ENCODE measurements around the gene WFIKKN2. TPM values are rescaled to one million over a fixed set of nuclear protein-coding genes. Genes with fewer than 3 reads are reported as not detected.

WFIKKN2 gene
- total and polyA plus RNA-seq, 4 donors, result 0.01 to 0.31 (median 0.13) TPM

DNA sequence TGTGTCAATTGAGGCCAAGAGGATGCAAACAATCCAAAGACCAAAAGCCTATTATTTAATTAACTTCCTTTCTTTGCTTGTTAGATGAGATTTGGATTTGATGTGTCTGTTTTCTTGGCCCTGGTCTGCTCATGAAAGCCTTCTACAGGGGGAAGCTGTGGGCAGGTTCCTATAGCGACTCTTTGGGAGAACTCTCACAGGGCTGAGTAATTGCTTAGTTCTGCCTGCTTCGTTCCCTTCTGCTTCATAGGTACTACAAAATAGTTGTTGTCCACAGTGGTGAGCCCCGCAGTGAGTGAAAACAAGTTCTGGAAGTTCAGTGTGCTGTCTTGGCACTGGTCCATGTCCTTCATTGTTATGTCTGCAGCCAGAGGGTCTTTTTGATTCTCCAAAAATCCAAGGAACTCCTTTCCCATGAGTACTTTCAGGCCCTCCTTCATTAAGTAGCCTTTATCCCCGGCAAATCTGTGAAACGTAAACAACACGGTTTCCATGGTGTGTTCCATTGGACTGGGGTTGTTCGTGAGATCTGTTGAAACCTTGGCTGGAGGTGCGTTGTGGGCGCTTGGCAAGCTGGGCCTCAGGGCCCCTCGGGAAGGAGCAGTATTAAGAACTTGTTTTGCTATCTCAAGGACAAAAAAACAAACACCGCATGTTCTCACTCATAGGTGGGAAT, 38.1 kb upstream of the WFIKKN2 start:
- no peak overlapping the region for H3K4me3 ChIP-seq
- no peaks in the 10 kb centered on the region for H3K9me3 ChIP-seq (ENCODE audit: control insufficient read depth in 4 of 4, insufficient read depth in 3 of 4, low read length in 3 of 4)
- H3K9ac ChIP-seq (ENCODE audit: insufficient read depth in 1 of 2, low read length in 2 of 2), result no peak overlapping the region
- H3K27ac ChIP-seq (ENCODE audit: low read depth in 1 of 2, low read length in 1 of 2), result no peak overlapping the region
- peak; percentile 40 to 57 (median 41) for DNase-seq
- ATAC-seq (ENCODE audit: insufficient read depth, low FRiP score), result no peak
- H3K36me3 ChIP-seq (ENCODE audit: control insufficient read depth in 4 of 4, insufficient read depth in 4 of 4, low read length in 4 of 4), result no peaks in the 10 kb centered on the region
- TF ChIP-seq CTCF (IDR thresholded peaks at IDR 0.05; ENCODE audit: control extremely low read depth, extremely low read depth), result no peak
- WGBS, 2 donors, result 52 to 57% methylated on average over 11 of the region's 11 CpGs
- peaks cover 0 to 7% (median 0%) of the 10 kb centered on the region in 5 donors for H3K4me1 ChIP-seq (ENCODE audit: control insufficient read depth in 5 of 5, insufficient read depth in 5 of 5, low read length in 5 of 5)
- H3K27me3 ChIP-seq (ENCODE audit: control insufficient read depth in 3 of 3, insufficient read depth in 3 of 3, low read length in 2 of 3), result no peaks in the 10 kb centered on the region

- 87 to 91% methylated on average over 19 of the region's 19 CpGs for WGBS, 2 donors
- no peak for DNase-seq
- TF ChIP-seq CTCF (IDR thresholded peaks at IDR 0.05; ENCODE audit: control extremely low read depth, extremely low read depth), result no peak
- Histone ChIP-seq H3K36me3 (ENCODE audit: control insufficient read depth in 4 of 4, insufficient read depth in 4 of 4, low read length in 4 of 4) (no peaks in the 10 kb centered on the region), H3K27me3 (ENCODE audit: control insufficient read depth in 3 of 3, insufficient read depth in 3 of 3, low read length in 2 of 3) (no peaks in the 10 kb centered on the region), H3K9ac (ENCODE audit: insufficient read depth in 1 of 2, low read length in 2 of 2) (no peak overlapping the region), H3K9me3 (ENCODE audit: control insufficient read depth in 4 of 4, insufficient read depth in 3 of 4, low read length in 3 of 4) (no peaks in the 10 kb centered on the region), H3K27ac (ENCODE audit: low read depth in 1 of 2, low read length in 1 of 2) (no peak overlapping the region), H3K4me3 (no peak overlapping the region), H3K4me1 (ENCODE audit: control insufficient read depth in 5 of 5, insufficient read depth in 5 of 5, low read length in 5 of 5) (peaks cover 0 to 7% (median 0%) of the 10 kb centered on the region in 5 donors)
- no peak for ATAC-seq (ENCODE audit: insufficient read depth, low FRiP score)
Measured at GRCh38 chr17:50798424-50799288, 36.7 kb upstream of the WFIKKN2 start.

DNA sequence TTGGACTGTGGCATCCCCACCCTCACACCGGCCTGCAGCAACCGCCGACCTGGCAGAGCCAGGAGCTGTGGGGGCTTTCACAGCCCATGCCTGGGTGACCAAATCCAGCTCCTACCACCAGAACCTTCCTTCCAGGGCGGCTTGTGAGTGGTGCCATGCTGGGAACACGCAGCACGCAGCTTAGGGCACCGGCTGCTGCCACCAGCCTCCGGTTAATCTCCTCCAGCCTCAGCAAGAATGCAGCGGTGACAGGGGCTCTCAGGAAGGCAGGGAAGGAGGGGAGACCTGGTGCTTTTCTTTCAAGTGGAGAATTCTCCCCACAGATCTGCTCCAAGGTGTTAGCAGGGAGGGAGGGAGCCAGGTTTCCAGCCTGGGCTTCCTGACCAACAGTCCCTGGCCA, 35.8 kb upstream of the WFIKKN2 start:
- Histone ChIP-seq H3K9me3 (ENCODE audit: control insufficient read depth in 4 of 4, insufficient read depth in 3 of 4, low read length in 3 of 4) (no peaks in the 10 kb centered on the region), H3K4me3 (no peak overlapping the region), H3K36me3 (ENCODE audit: control insufficient read depth in 4 of 4, insufficient read depth in 4 of 4, low read length in 4 of 4) (no peaks in the 10 kb centered on the region), H3K27me3 (ENCODE audit: control insufficient read depth in 3 of 3, insufficient read depth in 3 of 3, low read length in 2 of 3) (no peaks in the 10 kb centered on the region), H3K9ac (ENCODE audit: insufficient read depth in 1 of 2, low read length in 2 of 2) (no peak overlapping the region), H3K4me1 (ENCODE audit: control insufficient read depth in 5 of 5, insufficient read depth in 5 of 5, low read length in 5 of 5) (peaks cover 0 to 7% (median 0%) of the 10 kb centered on the region in 5 donors), H3K27ac (ENCODE audit: low read depth in 1 of 2, low read length in 1 of 2) (no peak overlapping the region)
- DNase-seq (no peak), ATAC-seq (ENCODE audit: insufficient read depth, low FRiP score) (no peak)
- 91 to 96% methylated on average over 9 of the region's 9 CpGs for WGBS, 2 donors
- no peak for TF ChIP-seq CTCF (IDR thresholded peaks at IDR 0.05; ENCODE audit: control extremely low read depth, extremely low read depth)
